ENCODE measurements around the gene PRR16.

Gene PRR16

DNA sequence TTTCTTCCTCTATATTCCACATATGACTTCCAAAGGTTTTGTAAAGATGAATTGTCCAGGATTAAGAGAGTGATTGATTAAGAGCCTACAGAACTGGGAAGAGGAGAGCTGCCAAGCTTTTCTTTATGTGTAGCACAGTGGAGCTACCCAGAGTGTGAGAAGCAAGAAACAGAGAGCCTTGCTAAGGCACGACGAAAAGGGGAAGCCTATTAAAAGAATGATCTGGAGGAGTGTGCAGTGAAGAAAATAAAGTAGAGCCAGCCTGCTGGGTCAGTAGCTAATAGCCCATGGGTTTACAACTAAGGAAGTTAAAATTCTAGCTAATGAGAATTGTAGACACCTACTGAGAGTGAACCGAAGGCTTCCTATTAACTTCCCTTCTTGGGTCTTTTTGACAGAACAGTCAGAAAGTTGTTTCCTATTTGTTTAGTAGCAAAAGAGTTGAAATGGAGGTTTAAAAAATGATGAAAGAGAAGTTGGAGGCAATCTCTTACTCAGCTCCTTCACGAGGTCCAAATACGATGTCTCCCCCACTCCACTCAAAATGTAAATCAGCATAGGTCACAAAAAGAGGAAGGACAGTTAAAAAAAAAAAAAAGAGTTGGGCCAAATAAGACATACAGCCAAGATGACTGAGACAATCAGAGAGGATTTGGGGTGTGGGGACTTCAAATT lies 957 bp upstream of the PRR16 start:
- no peak for DNase-seq

DNA sequence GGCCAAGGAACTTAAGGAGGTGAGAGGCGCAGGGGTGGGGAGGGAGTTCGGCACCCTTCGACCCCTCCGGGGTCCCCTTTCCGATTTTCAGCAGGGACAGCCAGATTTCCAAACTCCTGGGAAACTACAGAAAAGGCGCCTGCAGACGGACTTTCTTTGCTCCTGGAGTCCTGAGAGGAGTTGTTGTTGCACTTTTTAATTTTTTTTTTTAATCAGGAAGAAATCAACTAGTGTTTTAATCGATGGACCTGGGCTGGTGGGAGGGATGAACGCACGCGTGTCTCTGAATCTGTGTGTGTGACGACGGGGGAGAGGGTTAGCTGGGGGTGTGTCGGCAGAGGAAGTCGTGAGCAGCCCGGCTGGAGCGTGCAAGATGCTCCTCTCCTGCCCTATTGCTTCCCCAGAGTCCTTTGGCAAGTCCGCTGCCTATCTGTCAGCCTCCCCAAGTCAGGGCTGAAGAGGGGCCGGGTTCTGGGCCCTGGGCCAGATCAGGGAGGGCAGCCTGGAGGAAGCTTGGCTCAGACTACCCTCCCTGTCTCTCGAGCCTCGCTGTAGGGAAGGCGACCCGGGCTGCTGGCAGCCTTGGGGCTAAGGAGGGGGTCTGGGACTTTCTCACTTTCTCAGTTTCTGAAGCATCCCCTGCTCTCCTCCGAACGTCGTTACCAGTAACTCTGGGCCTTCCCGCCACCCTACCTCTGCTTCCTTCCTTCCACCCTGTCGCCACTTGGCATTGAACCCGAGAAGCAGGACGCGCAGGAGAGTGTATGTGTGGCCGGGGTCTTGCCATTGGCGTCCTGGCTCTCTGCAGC lies 731 bp downstream of the PRR16 start:
- peak; percentile 74 for DNase-seq

DNA sequence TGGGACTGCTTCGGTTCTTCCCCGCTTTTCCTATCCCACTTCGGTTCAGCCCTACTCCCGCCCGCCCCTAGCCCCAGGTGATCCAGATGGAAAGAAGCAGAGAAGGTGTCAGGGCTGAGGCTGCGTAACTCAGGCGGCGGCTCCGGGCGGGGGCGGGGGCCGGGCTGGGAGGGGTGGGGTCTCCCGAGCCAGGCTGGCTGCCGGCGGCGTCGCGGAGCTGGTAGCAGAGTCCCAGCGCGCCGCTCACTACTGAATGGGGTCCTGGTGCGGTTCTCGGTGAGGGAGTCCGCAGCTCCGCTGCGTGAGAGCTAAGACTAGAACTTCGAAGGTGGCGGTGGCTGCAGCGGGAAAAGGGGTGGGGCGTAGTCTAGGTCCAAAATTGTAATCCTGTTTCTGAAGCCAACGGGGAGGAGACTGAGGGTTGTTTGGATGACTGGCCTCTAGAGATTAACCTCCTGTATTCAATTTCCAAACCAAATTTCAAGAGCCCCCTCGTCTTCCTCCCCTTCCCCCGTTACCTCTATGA lies 1.4 kb downstream of the PRR16 start:
- DNase-seq: peak; percentile 64

DNA sequence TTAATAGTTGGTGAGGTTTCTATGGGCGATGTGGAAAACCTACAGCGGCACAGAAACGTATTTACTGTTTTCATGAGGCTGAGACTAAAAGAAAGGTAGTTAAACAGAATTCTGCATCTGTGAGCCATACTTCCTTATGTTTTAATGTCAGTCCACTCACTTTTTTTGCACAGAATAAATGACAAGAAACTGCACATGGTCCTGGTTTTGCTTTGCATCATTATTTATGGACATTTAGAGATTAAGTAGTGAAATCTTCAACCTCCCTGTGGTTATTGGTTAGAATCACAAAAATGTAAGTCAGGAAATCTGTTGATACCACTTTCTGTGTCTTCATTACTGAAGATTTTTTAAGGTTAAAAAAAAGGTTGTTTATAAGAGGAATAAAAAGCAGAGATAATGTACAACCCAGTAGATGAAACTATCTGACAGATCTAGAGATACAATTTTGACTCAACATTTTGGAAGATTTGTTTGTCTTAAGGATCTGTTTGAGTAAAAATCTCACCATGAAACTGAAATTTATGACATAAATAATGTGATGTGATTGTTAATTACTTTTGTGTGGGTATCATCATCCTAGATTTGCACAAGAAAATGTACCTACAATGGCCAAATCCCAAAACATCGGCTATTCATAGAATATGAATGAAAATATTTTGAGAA lies 2.4 kb downstream of the PRR16 start:
- DNase-seq: no peak

DNA sequence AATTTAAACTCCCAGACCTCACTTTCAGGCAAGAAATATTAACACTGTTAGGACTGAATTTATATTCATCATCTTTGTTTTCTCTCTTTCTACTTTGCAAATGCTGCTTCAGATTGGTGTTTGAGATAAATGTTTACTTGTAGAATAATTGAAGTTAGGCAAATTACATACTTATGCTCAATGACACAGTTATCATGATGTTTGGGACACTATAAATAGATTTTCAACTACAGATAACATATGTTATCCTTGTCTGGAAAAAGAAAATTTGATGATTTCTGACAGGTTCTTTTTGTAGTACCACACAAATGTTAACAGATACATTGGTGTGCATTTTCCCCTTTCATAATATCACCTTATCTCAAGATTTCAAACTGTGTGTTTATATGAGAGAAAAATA lies 7.9 kb downstream of the PRR16 start:
- no peak for DNase-seq

DNA sequence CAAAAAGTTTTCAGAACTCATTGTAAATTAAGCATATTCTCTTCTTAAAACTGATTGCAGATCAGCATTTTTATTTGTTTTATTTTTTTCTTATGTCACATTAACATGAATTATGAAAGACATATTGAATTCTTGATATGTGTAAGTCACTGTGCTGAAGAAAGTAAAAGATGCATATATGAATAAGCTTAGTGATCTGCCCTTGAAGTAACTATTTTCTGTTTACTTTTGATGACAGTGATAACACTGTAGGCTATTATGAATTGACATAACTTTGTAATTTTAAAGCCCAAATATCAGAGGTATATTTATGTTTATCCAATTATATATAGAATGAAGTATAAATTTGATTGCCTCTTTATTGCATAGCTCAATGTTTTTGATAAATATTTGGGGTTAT lies 8.8 kb downstream of the PRR16 start:
- no peak for DNase-seq

DNA sequence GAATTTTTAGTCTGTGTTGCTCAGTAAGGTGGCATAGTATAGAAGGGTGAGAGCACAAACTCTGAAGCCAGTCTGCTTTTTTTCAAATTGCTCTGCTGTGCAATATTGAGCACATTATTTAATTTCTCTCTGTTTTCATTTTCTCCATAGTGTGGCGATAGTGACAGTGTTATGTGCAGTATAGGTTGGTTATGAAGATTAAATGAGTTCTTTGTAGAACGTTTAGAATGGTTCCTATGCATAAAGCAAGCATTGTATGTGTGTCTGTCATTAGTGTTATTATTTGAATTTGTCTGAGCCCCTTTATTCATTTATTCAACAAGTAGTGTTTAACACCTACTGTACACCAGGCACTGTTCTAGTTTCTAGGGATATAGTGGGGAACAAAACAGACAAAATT lies 9.2 kb downstream of the PRR16 start:
- peak; percentile 29 for DNase-seq

DNA sequence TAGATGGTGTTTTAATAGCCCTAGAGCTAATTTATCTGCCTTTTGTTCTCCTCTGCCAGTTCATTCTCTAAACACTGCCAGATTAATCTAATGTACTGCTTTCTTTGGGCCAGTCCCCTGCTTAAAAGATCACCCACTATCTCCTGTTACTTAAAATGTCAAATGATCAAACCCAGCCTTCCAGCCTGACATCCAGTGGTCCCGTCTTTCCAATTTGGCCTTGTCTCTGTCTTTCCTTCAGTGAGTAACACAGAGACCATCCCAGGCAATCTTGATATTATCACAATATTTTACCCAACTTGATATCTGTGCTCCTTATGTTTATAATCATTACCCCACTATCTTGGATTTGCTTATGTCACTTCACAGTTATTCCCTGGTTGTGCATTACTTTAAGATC lies 12.0 kb downstream of the PRR16 start:
- DNase-seq: no peak

DNA sequence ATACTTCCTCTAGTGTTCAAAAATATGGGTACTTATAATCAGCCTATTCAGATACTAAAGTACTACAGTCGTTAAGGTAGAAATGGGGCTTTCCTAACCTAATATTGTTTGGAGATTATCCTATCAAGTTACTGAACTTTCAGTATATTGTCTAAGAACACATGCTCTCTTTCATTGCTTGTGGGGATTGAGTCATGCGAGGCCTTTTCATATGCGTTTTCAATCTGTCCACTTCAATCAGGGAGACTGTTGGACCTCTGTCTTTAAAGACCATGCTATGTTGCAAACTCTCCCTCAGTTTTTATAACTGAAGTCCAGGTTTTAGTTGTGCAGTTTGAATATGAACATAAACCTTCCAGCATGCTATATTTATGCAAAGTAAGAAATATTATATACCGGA lies 15.0 kb downstream of the PRR16 start:
- DNase-seq: peak; percentile 27

DNA sequence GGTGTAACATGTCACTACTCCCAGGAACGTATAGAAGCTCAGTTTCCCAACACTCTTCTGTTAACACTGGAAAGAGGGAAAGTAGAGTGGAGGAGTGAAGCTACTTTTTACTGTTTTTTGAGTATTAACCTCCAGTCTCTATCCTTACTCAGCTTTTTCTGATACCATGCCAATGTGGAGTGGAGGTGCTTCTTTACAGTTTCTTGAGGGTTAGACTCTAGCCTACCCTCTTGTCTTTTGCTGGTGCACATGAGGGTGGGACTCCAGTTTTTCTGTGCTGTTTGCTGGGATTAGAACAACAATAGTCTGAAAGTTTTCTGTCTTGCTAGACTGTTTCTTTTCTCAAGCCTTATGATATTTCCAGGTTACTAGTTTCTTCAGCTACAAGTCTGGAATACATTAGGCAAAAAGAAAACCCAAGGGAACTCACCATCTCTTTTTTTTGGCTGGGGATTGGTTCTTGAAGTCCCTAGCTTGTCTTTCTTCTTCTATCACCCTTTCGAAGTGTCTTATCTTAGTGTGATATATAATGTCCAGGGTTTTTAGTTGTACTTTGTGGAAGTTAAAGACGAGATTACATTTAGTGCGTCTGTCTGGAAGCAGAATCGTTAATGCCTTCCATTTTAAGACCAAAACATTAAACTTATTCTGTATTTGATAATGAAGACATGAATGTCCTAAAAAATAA lies 35.9 kb downstream of the PRR16 start:
- no peak for DNase-seq

DNA sequence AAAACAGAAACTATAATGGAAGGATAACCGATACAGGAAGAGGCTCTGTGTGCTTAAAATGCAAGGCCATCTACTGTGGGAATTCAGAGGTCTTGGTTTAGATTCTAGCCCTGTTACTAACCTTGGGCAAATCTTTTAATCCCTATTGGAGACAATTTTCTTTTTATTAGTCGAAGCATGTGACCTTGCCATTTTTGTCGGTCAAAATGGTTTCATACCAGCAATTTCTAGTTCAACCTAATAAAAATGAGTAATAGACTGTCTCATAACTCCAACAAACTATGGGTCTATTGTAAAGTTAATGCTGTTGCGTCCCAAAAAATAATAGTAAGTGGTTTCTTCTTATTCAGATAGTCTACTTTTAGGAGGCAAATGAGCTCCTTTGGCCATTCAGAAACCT lies 38.4 kb downstream of the PRR16 start:
- no peak for DNase-seq

DNA sequence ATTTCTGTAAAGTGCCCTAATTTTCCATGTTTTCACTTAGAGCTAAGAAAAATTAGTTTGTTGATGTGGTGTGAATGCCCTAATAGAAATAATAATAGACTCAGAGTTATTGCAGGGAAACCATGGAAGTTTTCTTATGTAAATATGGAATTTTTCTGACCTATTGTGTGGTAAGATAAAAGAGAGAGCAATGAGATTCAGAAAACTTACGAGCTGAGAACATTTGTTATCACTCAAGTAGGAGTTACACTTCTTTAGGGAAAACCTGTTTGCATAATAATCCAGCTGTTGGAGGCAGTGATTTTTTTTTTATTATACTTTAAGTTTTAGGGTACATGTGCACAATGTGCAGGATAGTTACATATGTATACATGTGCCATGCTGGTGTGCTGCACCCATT lies 39.2 kb downstream of the PRR16 start:
- no peak for DNase-seq

DNA sequence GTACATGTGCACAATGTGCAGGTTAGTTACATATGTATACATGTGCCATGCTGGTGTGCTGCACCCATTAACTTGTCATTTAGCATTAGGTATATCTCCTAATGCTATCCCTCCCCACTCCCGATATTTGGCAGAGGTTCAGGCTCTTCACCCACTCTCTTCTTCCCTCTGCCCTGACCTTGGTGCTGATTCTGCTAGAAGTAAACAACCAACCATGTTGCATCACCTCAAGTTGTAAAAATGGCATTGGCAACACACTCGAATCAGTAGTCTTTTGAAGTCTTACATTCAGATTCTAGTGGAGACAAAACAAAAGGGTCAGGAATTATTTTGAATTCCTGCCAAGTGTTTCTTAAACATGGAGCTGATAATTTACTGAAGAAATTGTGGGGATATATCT lies 40.0 kb downstream of the PRR16 start:
- no peak for DNase-seq

DNA sequence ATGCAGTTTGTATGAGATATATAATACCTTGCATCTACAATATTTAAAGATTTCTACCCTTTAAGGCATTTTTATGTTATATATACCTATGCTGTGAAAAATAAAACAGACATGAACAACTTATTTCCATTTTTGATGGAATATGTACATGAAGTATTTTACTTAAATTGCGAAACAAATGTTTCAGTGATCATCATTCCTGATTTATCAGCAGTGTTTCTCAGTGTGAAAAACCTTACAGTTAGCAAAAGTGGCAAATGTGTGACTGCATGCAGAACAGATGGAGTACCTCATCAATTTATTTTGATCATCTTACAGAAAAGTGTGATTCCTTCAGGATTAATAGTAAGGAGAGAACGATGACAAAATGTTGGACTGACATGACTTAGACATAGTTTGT lies 43.1 kb downstream of the PRR16 start:
- DNase-seq: peak; percentile 20

DNA sequence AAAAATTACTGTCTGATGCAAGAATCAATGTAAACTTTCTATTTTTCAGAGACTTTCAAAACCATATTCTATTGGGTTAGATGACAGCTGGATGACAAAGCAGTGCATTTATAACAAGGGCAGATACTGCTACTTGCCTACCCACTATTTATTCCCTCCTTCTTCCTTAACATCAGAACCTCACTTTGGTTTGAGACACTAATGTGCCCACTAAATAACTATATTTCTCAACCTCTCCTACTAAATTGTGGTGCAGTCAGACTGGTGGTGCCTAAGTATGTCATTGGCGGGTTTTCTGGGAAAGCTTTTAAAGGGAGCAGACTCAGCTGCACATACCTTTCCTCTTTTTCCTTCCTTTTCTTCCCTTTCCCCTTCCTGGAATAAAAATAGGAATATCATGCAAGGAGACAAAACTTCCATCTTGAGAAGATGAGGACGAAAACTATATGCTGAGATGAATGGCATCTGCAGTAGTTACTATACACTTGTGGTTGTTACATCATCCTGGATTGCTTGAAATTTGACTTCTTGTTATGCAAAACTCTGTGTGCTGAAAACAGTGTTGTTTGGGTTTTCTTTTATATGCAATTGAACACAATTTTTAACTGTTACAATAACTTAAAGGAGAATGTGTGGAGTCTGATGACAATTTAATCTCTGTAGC lies 43.8 kb downstream of the PRR16 start:
- DNase-seq: peak; percentile 80

DNA sequence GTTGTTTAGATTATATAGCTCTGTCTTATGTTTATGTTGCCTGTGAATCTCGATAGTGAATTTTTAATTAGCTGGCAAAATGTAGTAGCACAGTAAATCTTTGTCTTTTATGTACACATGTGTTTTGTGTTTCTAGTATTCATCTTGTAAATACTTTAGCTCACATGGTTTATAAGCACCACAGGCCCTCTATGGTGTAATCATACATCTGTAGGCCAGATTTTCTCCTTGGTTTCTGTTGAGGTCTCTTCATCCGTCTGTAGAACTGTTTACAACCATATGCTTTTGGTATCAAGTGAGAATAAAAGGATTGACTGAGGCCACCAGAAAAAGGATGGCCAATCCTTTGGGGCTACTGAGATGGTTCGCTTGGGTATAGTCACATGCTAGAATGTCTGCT lies 45.0 kb downstream of the PRR16 start:
- DNase-seq: peak; percentile 38

DNA sequence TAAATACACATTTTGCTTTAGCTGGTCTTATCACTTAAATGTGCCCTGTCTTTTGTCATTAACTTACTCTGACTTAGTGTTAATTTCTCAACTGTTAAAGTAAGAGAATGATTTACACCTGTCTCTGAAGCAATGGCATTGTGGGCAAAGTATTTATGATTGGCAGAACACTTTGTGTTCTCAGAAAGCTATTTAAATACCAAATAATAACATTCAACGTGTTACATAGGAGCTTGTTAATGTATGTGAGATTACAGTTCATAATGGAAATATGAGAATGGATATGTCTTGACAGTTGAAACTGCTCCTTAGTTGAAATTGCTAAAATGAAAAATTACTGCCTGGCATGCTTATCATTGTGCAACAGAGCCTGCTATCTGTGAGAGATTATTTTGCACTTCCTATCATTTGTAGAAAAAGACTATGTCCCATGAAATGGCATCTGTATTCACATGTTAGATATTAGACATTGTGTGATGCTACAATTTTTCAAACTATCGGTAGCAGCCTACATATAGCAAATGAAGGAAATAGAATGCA lies 46.1 kb downstream of the PRR16 start:
- DNase-seq: no peak

DNA sequence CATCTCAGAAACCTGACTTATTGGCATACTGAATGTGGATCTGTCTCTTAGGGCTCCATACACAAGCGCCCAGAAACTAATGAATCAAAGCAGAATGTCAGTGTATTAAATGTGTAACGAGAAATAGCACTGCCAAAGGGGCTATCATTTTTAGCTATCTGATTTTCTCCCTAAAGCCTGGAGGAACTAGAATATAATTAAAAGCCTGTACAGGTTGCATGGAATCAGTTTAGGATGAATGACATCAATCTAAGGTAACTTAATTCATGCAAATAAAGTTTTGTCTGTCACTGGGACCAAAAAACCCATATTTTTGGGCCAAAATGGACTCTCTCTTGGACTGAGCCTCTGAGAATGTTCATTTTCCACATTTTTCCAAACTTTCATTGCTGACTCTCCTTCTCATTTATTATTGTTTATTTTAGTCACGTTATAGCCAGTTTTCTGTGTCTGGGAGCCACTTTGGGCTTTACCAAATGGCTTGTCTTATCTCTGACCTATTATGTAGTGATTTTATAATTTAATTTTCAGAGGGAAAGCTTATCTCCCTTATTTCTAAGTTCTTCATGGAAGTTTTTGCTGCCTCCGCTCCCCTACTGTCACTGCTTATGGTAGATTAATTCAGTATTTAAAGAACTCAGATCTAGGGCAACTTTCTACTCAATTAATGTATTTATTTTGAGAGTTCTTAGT lies 47.0 kb downstream of the PRR16 start:
- no peak for DNase-seq

DNA sequence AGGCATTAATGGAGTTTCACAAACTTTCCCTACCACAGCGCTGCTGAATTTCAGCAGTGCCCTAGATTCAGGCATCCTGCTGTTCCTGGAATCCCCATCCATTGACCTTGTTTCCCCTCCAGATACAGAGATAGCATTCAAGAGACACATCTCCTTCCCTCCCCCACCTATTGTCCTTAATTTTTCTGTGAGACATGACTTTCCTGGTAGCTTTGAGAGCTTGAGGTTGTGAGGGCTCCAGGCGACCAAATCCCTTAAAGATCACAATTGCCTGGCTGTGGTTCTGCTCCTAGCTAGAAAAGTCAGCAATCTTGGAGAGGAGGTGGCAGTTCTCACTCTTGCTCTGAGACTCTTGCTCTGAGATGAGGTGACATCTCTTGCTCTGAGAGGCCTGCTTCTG lies 48.0 kb downstream of the PRR16 start:
- no peak for DNase-seq

DNA sequence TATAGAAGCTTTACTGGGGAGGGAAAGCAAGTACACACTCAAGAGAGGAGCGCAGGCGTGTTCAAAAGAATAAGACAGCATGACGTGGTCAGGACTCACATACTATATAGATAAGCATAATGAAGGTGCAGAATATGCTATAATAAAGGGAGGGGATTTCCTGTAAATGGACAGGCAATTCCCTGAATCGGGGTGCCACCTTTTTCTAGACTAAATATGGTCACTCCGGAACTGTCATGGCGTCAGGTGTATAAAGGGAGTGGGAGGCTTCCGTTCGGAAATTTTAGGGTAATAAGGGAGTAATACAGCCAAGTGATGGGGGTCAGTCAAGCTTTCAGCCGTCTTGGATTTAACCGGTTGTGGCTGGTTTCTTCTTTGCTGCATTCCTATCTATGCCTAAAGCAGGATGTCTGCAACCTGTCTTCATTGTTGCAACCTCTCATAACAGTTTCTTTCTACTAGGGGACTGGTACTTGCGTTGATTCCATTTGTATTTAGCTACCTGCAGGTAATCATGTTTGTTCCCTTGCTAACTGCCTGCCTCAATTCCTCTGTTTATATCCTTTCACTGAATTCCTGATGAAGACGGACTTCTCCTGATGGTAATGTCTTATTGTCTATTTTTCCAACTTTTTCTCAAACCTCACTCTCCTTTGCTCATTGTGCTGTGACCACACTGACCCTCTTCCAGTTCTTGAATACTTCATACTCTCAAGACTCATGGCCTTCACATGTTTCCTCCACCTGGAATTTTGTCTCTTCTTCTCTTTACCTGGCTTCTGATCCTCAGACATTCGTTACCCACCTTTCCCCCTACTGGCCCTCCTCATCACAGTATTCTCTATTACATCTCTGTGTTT lies 48.9 kb downstream of the PRR16 start:
- no peak for DNase-seq

Measured in fibroblast of skin of scalp (primary cell).